ENCODE data around the gene DCC.
"Not testable (repeated sequence)": the region's sequence is repeated elsewhere in the genome, so short reads cannot be mapped to it uniquely, and the experiment has no call there.

Gene DCC

GRCh38 chr18:53467756-53468155 lies 1127.8 kb downstream of the DCC start:
- Histone ChIP-seq H3K4me3 (no peak overlapping the region), H3K27ac (no peak overlapping the region)
- DNase-seq (ENCODE audit: low spot score), result no peak
- no peak for TF ChIP-seq CTCF (IDR thresholded peaks at IDR 0.05)

GRCh38 chr18:53468173-53468572 lies 1128.2 kb downstream of the DCC start:
- not testable (repeated sequence) for H3K27ac ChIP-seq; DNase-seq (ENCODE audit: low spot score); H3K4me3 ChIP-seq

- TF ChIP-seq CTCF (IDR thresholded peaks at IDR 0.05), result no peak
- no peak for DNase-seq (ENCODE audit: low spot score)
- H3K4me3 ChIP-seq, result no peak overlapping the region
- no peak overlapping the region for H3K27ac ChIP-seq
Observed at GRCh38 chr18:53472546-53472945, 1132.5 kb downstream of the DCC start.

GRCh38 chr18:53478155-53478554 lies 1138.2 kb downstream of the DCC start:
- no peak for DNase-seq (ENCODE audit: low spot score)
- TF ChIP-seq CTCF (IDR thresholded peaks at IDR 0.05), result no peak
- Histone ChIP-seq H3K27ac (no peak overlapping the region), H3K4me3 (no peak overlapping the region)

- no peak for TF ChIP-seq CTCF (IDR thresholded peaks at IDR 0.05)
- DNase-seq (ENCODE audit: low spot score), result no peak
- no peak overlapping the region for H3K4me3 ChIP-seq
Observed at GRCh38 chr18:53486296-53486695, 1146.3 kb downstream of the DCC start.

GRCh38 chr18:53489266-53489665 lies 1149.3 kb downstream of the DCC start:
- no peak for TF ChIP-seq CTCF (IDR thresholded peaks at IDR 0.05)
- DNase-seq (ENCODE audit: low spot score), result no peak
- no peak overlapping the region for H3K4me3 ChIP-seq
- no peak overlapping the region for H3K27ac ChIP-seq

More at GRCh38 chr18:53486296-53486695, 1146.3 kb downstream of the DCC start:
- no peak overlapping the region for H3K27ac ChIP-seq

GRCh38 chr18:53490019-53490418 lies 1150.0 kb downstream of the DCC start:
- DNase-seq (ENCODE audit: low spot score), result no peak
- no peak for TF ChIP-seq CTCF (IDR thresholded peaks at IDR 0.05)
- Histone ChIP-seq H3K27ac (no peak overlapping the region), H3K4me3 (no peak overlapping the region)

- DNase-seq (ENCODE audit: low spot score), result no peak
- no peak for TF ChIP-seq CTCF (IDR thresholded peaks at IDR 0.05)
- Histone ChIP-seq H3K4me3 (no peak overlapping the region), H3K27ac (no peak overlapping the region)
Observed at GRCh38 chr18:53496028-53496427, 1156.0 kb downstream of the DCC start.
